Peyer's patch (tissue), 4 donors: ENCODE measurements around the gene IQSEC3. TPM values are rescaled to one million over a fixed set of nuclear protein-coding genes. Genes with fewer than 3 reads are reported as not detected.

Source experiments
- DNase-seq, 3 donors: peaks; one replicate each; pipeline ENCODE4 v3.0.0-alpha.2; 2017 to 2019
- H3K27ac ChIP-seq, 4 donors: fragments of 200-600 bp; sonication (generic); one replicate each; pipeline ENCODE4 v1.5.1; 2016 to 2019
- H3K27me3 ChIP-seq, 2 donors: fragments of 200-600 bp; sonication (generic); one replicate each; pipeline ENCODE4 v1.5.1; 2019
- H3K36me3 ChIP-seq, 3 donors: fragments of 200-600 bp; sonication (generic); one replicate each; pipeline ENCODE4 v1.5.1; 2016 to 2019
- H3K4me1 ChIP-seq, 4 donors: fragments of 200-600 bp; sonication (generic); one replicate each; pipeline ENCODE4 v1.5.1; 2016 to 2019
- H3K4me3 ChIP-seq, 4 donors: fragments of 200-600 bp; sonication (generic); 1 replicate in 3 of 4; 2 replicates in 1 of 4; pipeline ENCODE4 v1.5.1; 2016 to 2019; ENCODE audit warnings: mild to moderate bottlenecking in 1 of 4
- H3K9me3 ChIP-seq, 4 donors: fragments of 200-600 bp; sonication (generic); one replicate each; pipeline ENCODE4 v1.5.1; 2016 to 2019; ENCODE audit warnings: mild to moderate bottlenecking in 1 of 4
- CTCF ChIP-seq, 6 experiments: fragments of 450-650 bp in 4 of 6; fragments of 200-600 bp in 2 of 6; sonication (generic) in 1 of 6; IDR thresholded peaks; one replicate each; pipeline ENCODE4 v1.5.1; 2017 to 2019; ENCODE audit warnings: antibody characterized with exemption in 6 of 6, mild to moderate bottlenecking in 3 of 6, moderate library complexity in 1 of 6
- POLR2A ChIP-seq, 2 donors: fragments of 450-650 bp; IDR thresholded peaks; one replicate each; pipeline ENCODE4 v1.5.1; 2017; ENCODE audit warnings: antibody characterized with exemption in 2 of 2, mild to moderate bottlenecking in 2 of 2, moderate library complexity in 2 of 2
- total RNA-seq, 4 donors: library from RNA; depleted of rRNA; stranded (reverse); fragments of >200 nt; gene quantifications; one replicate each; pipeline ENCODE4 v1.1.0, GENCODE V29; 2016

IQSEC3 gene
- total RNA-seq, 4 donors from 2014 or later: 0.35 to 3.3 (median 0.58) TPM

GRCh38 chr12:167959-168600, 101.5 kb downstream of the IQSEC3 start:
- H3K27me3 ChIP-seq: no peaks in the 10 kb centered on the region
- TF ChIP-seq CTCF (IDR thresholded peaks at IDR 0.05) (no peak), POLR2A (IDR thresholded peaks at IDR 0.05) (no peak)
- no peak overlapping the region for H3K4me3 ChIP-seq
- H3K27ac ChIP-seq: no peak overlapping the region
- H3K36me3 ChIP-seq: no peaks in the 10 kb centered on the region
- no peaks in the 10 kb centered on the region for H3K9me3 ChIP-seq
- H3K4me1 ChIP-seq: peaks cover 0 to 18% (median 0%) of the 10 kb centered on the region in 4 donors
- DNase-seq: no peak

DNA sequence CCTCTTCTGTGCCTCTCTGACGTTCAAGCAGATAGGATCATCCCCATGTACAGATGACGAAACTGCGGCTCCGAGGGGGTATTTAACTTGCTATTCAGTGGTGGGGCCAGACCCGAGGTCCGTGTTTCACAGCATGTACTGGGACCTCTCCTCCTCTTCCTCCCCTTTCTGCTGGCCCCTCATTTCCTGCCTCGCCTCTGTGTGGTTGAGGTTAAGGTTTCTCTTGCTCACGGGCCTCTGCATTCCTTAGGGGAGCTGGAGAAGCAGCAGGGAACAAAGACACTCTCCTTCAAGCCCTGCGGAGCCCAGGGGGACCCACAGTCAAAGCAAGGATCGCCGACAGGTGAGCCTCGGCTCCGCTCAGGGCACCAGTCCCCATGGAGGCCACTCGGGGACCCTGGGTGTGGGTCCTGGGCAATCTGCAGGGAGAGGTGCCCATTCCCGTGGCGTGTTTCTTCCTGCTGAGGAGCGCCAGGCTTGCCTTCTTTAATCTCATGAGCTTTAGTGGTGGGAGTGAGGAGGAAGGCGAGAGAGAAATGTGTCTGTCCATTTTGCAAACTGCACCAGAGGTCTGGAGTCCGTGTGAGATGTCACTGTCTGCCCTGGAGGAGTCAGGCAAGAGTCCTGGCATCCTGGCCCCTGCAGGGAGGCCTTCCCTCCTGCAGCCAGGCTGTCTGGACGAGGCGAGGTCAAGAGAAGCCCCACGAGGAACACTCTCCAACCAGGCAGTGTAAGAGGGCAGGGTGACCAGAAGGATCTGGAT, 102.4 kb downstream of the IQSEC3 start:
- no peak for DNase-seq
- Histone ChIP-seq H3K4me3 (no peak overlapping the region), H3K4me1 (peaks cover 0 to 24% (median 0%) of the 10 kb centered on the region in 4 donors), H3K36me3 (no peaks in the 10 kb centered on the region), H3K27ac (no peak overlapping the region), H3K9me3 (no peaks in the 10 kb centered on the region), H3K27me3 (no peaks in the 10 kb centered on the region)
- TF ChIP-seq CTCF (IDR thresholded peaks at IDR 0.05): no peak
- TF ChIP-seq POLR2A (IDR thresholded peaks at IDR 0.05): no peak

DNA sequence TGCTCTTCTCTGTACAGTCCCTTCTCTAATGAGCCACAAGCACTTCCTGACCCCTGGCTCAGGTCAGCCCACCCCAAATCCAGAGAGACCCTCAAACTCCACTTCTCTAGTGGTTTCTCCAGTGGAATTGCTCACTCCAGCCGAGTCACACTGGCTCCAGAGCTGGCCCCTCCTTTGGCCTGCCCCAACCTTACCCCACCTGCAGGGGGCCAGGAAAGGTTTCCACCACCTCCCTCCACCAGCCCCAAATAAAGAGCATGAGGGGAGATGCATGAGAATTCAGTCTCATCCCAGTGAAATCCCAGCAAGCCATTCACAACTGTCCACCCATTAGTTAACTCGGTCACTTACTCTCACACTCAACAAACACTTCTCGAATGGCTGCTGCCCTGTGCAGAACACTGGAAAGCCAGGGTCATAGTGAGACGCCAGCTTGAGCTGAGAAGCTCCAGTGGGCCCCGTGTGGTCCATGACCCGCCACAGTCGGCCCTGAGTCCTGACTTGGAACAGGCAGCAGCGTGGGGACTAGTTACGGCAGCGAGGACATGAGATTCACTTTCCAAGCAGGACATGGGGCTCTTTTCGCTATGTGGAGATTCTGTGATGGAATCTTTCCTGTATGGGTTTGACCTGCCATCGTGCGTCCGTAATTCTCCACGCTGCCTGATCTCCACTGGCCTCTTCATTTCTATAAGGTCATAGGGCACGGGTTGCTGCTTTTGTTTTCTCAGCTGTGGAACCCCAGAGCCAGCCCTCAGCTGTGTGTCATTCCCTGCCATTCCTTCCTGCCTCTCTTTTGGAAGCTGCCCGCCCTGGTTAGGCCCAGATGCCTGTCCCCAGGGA, 103.2 kb downstream of the IQSEC3 start:
- Histone ChIP-seq H3K4me3 (no peak overlapping the region), H3K9me3 (no peaks in the 10 kb centered on the region), H3K27ac (no peak overlapping the region), H3K27me3 (no peaks in the 10 kb centered on the region), H3K36me3 (no peaks in the 10 kb centered on the region), H3K4me1 (peaks cover 0 to 29% (median 0%) of the 10 kb centered on the region in 4 donors)
- TF ChIP-seq POLR2A (IDR thresholded peaks at IDR 0.05): no peak
- TF ChIP-seq CTCF (IDR thresholded peaks at IDR 0.05): no peak
- no peak for DNase-seq

- Histone ChIP-seq H3K4me1 (peaks cover 0 to 37% (median 0%) of the 10 kb centered on the region in 4 donors), H3K36me3 (no peaks in the 10 kb centered on the region), H3K27ac (no peak overlapping the region), H3K4me3 (no peak overlapping the region), H3K27me3 (no peaks in the 10 kb centered on the region), H3K9me3 (no peaks in the 10 kb centered on the region)
- DNase-seq: no peak
- TF ChIP-seq POLR2A (IDR thresholded peaks at IDR 0.05) (no peak), CTCF (IDR thresholded peaks at IDR 0.05) (no peak)
Observed at GRCh38 chr12:170371-171225, 104.0 kb downstream of the IQSEC3 start.

DNA sequence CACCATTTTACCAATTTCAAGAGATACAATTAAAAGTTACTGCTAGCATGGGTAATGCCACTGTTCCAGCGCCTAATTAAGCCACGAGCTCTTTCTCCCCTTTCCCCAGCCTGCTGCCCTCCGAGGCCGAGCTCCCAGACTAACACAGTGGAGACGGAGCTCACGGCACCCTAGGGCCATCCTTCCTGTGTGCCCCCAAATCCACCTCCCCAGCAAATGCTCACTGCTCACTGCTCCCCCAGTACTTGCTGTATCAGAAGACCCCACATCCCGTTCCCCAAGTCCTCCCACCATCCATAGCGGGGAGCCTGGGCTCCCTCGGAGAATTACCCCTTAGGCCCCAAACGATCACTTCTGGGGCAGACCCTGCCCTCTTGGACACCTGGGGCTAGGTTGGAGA, 104.7 kb downstream of the IQSEC3 start:
- Histone ChIP-seq H3K4me1 (peaks cover 0 to 44% (median 4%) of the 10 kb centered on the region in 4 donors), H3K36me3 (no peaks in the 10 kb centered on the region), H3K27me3 (no peaks in the 10 kb centered on the region), H3K4me3 (no peak overlapping the region), H3K27ac (no peak overlapping the region), H3K9me3 (no peaks in the 10 kb centered on the region)
- DNase-seq: no peak
- no peak for TF ChIP-seq POLR2A (IDR thresholded peaks at IDR 0.05)
- TF ChIP-seq CTCF (IDR thresholded peaks at IDR 0.05): no peak
